ENCODE measurements around the gene XXYLT1. TPM values are rescaled to one million over a fixed set of nuclear protein-coding genes. Genes with fewer than 3 reads are reported as not detected.

The XXYLT1 gene
- total RNA-seq, 1 experiment from 2014 or later: 29.2 TPM

DNA sequence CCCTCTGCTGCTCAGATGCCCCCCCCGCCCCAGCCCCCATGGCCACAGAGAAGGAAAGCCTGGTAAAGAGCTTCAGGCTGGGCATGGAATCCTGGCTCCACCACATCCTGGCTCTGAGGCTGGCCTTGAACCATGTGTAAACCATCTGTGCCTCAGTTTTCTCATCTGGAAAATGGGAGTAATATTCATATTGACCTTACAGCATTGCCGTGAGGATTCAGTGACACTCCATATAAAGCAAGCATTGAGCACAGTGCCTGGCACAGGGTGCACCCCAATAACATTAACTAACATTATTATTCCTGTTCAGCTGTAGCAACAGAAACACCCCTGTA, 150.7 kb downstream of the XXYLT1 start:
- Mint-ChIP-seq H3K9me3 (ENCODE audit: low read depth, unreplicated experiment) (no peaks in the 10 kb centered on the region), H3K27me3 (ENCODE audit: unreplicated experiment) (no peaks in the 10 kb centered on the region), H3K36me3 (ENCODE audit: insufficient read depth, unreplicated experiment) (peaks cover 11% of the 10 kb centered on the region), H3K4me3 (ENCODE audit: low read depth, unreplicated experiment) (no peak overlapping the region), H3K4me1 (ENCODE audit: low read depth, unreplicated experiment) (peaks cover 59% of the 10 kb centered on the region), H3K27ac (ENCODE audit: unreplicated experiment) (no peak overlapping the region)
- TF ChIP-seq, protein P1, sequence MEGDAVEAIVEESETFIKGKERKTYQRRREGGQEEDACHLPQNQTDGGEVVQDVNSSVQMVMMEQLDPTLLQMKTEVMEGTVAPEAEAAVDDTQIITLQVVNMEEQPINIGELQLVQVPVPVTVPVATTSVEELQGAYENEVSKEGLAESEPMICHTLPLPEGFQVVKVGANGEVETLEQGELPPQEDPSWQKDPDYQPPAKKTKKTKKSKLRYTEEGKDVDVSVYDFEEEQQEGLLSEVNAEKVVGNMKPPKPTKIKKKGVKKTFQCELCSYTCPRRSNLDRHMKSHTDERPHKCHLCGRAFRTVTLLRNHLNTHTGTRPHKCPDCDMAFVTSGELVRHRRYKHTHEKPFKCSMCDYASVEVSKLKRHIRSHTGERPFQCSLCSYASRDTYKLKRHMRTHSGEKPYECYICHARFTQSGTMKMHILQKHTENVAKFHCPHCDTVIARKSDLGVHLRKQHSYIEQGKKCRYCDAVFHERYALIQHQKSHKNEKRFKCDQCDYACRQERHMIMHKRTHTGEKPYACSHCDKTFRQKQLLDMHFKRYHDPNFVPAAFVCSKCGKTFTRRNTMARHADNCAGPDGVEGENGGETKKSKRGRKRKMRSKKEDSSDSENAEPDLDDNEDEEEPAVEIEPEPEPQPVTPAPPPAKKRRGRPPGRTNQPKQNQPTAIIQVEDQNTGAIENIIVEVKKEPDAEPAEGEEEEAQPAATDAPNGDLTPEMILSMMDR (IDR thresholded peaks at IDR 0.05; ENCODE audit: unreplicated experiment): no peak
- CTCF ChIA-PET: interaction anchor here (0.6 to 1.1 kb wide), 4 partner anchors 12 to 90 kb away, joined by 3 to 5 read pairs (median 3); no protein-coding TSS in a partner anchor
- no peak for DNase-seq
- intact Hi-C loops (cut with micrococcal nuclease; ENCODE audit: unreplicated experiment): no loop called here
- no TSS peak for BruUV-seq (replicated peaks)

DNA sequence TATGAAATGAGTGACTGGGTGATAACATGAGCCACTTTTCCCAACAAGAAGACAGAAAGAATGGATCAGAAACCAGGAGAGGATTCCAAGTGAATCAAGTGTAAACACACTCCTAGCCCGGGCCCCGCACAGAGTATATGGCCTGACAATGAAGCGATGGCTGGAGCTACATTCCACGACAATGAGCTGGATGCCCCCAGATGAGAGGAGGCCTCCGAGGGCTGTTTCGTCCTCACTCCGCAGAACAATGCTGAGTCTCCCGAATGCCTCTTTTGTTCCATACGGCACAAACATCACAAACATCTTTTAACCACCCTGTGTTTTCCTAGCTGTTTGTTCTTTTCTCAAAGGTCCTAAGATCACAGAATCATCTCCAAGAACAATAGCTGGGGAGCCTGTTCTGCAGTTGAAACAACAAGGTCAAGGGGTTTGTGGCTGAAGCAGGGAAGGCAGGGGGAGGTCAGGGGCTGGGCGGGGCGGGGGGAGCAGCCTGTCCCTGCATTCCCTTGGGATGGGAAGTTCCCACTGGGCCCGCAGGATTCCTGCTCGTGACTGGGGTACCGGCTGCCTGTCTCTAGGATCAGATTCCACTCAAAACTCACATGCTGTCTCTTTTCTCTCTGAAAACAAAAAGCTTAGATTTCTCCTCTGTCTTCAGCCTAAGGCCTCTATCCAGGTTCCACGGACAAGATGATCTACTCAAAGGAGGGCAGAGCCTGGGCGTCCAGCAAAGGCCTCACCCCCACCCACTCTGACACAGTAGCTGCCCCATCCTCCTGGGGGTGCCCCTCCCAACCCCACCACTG, 151.3 kb downstream of the XXYLT1 start:
- Mint-ChIP-seq H3K4me1 (ENCODE audit: low read depth, unreplicated experiment) (peaks cover 59% of the 10 kb centered on the region), H3K9me3 (ENCODE audit: low read depth, unreplicated experiment) (no peaks in the 10 kb centered on the region), H3K36me3 (ENCODE audit: insufficient read depth, unreplicated experiment) (peaks cover 11% of the 10 kb centered on the region), H3K4me3 (ENCODE audit: low read depth, unreplicated experiment) (no peak overlapping the region), H3K27ac (ENCODE audit: unreplicated experiment) (peak overlapping the region; percentile 95), H3K27me3 (ENCODE audit: unreplicated experiment) (no peaks in the 10 kb centered on the region)
- intact Hi-C loops (cut with micrococcal nuclease; ENCODE audit: unreplicated experiment): loop anchor here (2.0 kb wide), 1 partner anchor 79 kb away; no protein-coding TSS in a partner anchor
- TF ChIP-seq, protein P1 (IDR thresholded peaks at IDR 0.05; ENCODE audit: unreplicated experiment): no peak
- DNase-seq: no peak
- CTCF ChIA-PET: interaction anchor here (0.6 to 1.1 kb wide), 7 partner anchors 12 to 432 kb away, joined by 3 to 5 read pairs (median 3); no protein-coding TSS in a partner anchor
- BruUV-seq (replicated peaks): no TSS peak

DNA sequence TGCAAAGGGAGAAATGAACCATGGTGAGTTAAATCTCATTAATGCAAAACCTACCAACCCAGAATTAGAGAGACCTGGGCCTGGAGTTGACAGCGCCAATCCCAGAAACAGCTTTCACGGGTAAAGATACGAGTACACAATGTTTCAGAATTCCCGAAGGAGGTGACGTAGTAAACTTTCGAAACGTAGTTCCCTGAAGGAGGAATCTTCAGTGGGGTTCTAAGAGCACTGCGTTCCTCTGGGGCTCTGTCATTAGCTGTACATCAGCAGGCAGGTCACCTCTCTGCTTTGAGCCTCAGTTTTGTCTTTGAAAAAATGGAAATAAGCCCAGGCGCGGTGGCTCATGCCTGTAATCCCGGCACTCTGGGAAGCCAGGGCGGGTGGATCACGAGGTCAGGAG, 152.3 kb downstream of the XXYLT1 start:
- Mint-ChIP-seq H3K4me3 (ENCODE audit: low read depth, unreplicated experiment) (peak overlapping the region; percentile 42), H3K9me3 (ENCODE audit: low read depth, unreplicated experiment) (no peaks in the 10 kb centered on the region), H3K36me3 (ENCODE audit: insufficient read depth, unreplicated experiment) (peaks cover 11% of the 10 kb centered on the region), H3K27ac (ENCODE audit: unreplicated experiment) (peak overlapping the region; percentile 95), H3K4me1 (ENCODE audit: low read depth, unreplicated experiment) (peaks cover 59% of the 10 kb centered on the region), H3K27me3 (ENCODE audit: unreplicated experiment) (no peaks in the 10 kb centered on the region)
- intact Hi-C loops (cut with micrococcal nuclease; ENCODE audit: unreplicated experiment): loop anchor here (1.0 to 2.0 kb wide), 2 partner anchors 32 to 80 kb away; no protein-coding TSS in a partner anchor
- no TSS peak for BruUV-seq (replicated peaks)
- no peak for DNase-seq
- CTCF ChIA-PET: interaction anchor here (0.8 to 1.2 kb wide), 4 partner anchors 10 to 436 kb away, joined by 3 to 4 read pairs (median 4); no protein-coding TSS in a partner anchor
- TF ChIP-seq, protein P1 (IDR thresholded peaks at IDR 0.05; ENCODE audit: unreplicated experiment): no peak

DNA sequence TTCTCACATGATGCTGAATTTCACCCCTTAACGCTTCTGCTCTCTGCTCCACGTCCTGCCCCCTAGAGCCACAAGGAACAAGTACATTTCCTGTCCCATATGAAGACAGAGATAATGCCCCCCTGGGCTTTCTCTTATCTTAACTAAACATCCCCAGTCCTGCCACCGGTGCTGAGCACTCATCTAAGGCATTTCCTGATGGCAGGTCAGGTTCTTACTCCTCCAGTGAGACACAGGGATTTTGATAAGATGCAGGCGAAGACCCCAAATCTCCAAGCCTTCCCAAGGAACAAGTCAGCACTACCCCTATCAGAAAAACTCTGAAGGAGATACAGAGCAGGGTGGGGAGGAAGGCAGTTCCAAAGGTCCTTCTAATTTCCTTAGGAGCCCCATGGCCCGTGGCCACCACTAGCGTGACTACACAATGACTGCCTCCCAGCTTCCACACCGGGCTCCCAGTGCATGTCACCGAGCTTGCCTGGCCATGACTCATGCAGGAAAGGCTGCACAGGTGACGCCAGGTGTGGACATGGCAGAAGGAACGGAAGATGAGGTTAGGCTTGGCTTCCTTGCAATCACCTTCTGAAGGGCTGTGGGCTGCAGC, 152.9 kb downstream of the XXYLT1 start:
- CTCF ChIA-PET: interaction anchor here (0.6 to 1.2 kb wide), 4 partner anchors 10 to 436 kb away, joined by 3 to 4 read pairs (median 4); no protein-coding TSS in a partner anchor
- Mint-ChIP-seq H3K4me1 (ENCODE audit: low read depth, unreplicated experiment) (peaks cover 59% of the 10 kb centered on the region), H3K4me3 (ENCODE audit: low read depth, unreplicated experiment) (peak overlapping the region; percentile 42), H3K36me3 (ENCODE audit: insufficient read depth, unreplicated experiment) (peaks cover 11% of the 10 kb centered on the region), H3K27ac (ENCODE audit: unreplicated experiment) (peak overlapping the region; percentile 95), H3K9me3 (ENCODE audit: low read depth, unreplicated experiment) (no peaks in the 10 kb centered on the region), H3K27me3 (ENCODE audit: unreplicated experiment) (no peaks in the 10 kb centered on the region)
- intact Hi-C loops (cut with micrococcal nuclease; ENCODE audit: unreplicated experiment): loop anchor here (1.0 to 2.0 kb wide), 3 partner anchors 32 to 143 kb away; no protein-coding TSS in a partner anchor
- TSS peak; percentile 96 for BruUV-seq (replicated peaks)
- TF ChIP-seq, protein P1 (IDR thresholded peaks at IDR 0.05; ENCODE audit: unreplicated experiment): peak; percentile 44
- DNase-seq: peak; percentile 94
